Endothelial cell (in vitro differentiated cells): ENCODE results near the gene CDO1. TPM values are rescaled to one million over a fixed set of nuclear protein-coding genes. Genes with fewer than 3 reads are reported as not detected.
"Not testable (repeated sequence)": the region's sequence is repeated elsewhere in the genome, so short reads cannot be mapped to it uniquely, and the experiment has no call there.

ENCODE experiments used
- DNase-seq: peaks from one replicate; pipeline ENCODE4 v3.0.0; 2021; ENCODE audit warnings: low spot score
- H3K27ac Mint-ChIP-seq: one replicate; pipeline ENCODE4 v1.8.0; 2021; ENCODE audit warnings: mixed read lengths, inconsistent platforms; ENCODE audit not compliant: unreplicated experiment
- H3K27me3 Mint-ChIP-seq: one replicate; pipeline ENCODE4 v1.8.0; 2021; ENCODE audit warnings: mild to moderate bottlenecking, moderate library complexity, mixed read lengths, inconsistent platforms; ENCODE audit not compliant: unreplicated experiment
- H3K36me3 Mint-ChIP-seq: one replicate; pipeline ENCODE4 v1.8.0; 2021; ENCODE audit warnings: mild to moderate bottlenecking, low read depth, mixed read lengths, inconsistent platforms; ENCODE audit not compliant: unreplicated experiment
- H3K4me1 Mint-ChIP-seq: one replicate; pipeline ENCODE4 v1.8.0; 2021; ENCODE audit warnings: mild to moderate bottlenecking, mixed read lengths, inconsistent platforms; ENCODE audit not compliant: unreplicated experiment
- H3K4me3 Mint-ChIP-seq: one replicate; pipeline ENCODE4 v1.8.0; 2021; ENCODE audit warnings: mild to moderate bottlenecking, mixed read lengths, inconsistent platforms; ENCODE audit not compliant: unreplicated experiment
- H3K9me3 Mint-ChIP-seq: one replicate; pipeline ENCODE4 v1.8.0; 2021; ENCODE audit warnings: mixed read lengths, inconsistent platforms; ENCODE audit not compliant: unreplicated experiment
- total RNA-seq: library from RNA; stranded (reverse); fragmentation: NEBNext Ultra II Directional; extraction: Animal tissue kit (Norgen Biotek cat#: 25700); gene quantifications from one replicate; pipeline ENCODE4 v1.2.1, GENCODE V29; 2021; ENCODE audit not compliant: unreplicated experiment
- TF ChIP-seq, protein P1 (sequence below): fragments of 200-600 bp; sonication (generic); IDR thresholded peaks from one replicate; pipeline ENCODE4 v1.5.0; 2021; ENCODE audit warnings: antibody characterized with exemption; ENCODE audit not compliant: unreplicated experiment

Gene CDO1
- total RNA-seq, 1 donor from 2014 or later, result 2.9 TPM

GRCh38 chr5:115829913-115830312 is 13.5 kb upstream of the CDO1 start:
- TF ChIP-seq, protein P1, sequence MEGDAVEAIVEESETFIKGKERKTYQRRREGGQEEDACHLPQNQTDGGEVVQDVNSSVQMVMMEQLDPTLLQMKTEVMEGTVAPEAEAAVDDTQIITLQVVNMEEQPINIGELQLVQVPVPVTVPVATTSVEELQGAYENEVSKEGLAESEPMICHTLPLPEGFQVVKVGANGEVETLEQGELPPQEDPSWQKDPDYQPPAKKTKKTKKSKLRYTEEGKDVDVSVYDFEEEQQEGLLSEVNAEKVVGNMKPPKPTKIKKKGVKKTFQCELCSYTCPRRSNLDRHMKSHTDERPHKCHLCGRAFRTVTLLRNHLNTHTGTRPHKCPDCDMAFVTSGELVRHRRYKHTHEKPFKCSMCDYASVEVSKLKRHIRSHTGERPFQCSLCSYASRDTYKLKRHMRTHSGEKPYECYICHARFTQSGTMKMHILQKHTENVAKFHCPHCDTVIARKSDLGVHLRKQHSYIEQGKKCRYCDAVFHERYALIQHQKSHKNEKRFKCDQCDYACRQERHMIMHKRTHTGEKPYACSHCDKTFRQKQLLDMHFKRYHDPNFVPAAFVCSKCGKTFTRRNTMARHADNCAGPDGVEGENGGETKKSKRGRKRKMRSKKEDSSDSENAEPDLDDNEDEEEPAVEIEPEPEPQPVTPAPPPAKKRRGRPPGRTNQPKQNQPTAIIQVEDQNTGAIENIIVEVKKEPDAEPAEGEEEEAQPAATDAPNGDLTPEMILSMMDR, result no peak
- peaks cover 12% of the 10 kb centered on the region for H3K36me3 Mint-ChIP-seq
- no peaks in the 10 kb centered on the region for H3K27me3 Mint-ChIP-seq
- H3K4me3 Mint-ChIP-seq, result no peak overlapping the region
- H3K9me3 Mint-ChIP-seq, result no peaks in the 10 kb centered on the region
- H3K27ac Mint-ChIP-seq, result no peak overlapping the region
- no peaks in the 10 kb centered on the region for H3K4me1 Mint-ChIP-seq
- no peak for DNase-seq

DNA sequence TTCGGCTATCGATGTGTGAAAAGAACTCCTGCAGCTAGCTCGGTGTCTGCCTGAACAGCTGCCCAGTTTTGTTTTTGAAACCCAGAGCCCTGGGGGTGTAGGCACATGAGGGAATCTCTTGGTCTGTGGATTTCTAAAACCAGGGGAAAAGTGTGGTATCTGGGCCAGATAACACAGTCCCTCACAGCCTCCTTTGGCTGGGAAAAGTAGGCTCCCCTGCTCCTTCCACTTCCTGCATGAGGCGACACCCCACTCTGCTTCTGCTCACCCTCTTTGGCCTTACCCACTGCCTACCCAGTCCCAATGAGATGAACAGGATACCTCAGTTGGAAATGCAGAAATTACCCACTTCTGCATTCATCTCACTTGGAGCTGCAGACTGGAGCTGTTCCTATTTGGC is 9.5 kb upstream of the CDO1 start:
- H3K27me3 Mint-ChIP-seq, result no peaks in the 10 kb centered on the region

DNA sequence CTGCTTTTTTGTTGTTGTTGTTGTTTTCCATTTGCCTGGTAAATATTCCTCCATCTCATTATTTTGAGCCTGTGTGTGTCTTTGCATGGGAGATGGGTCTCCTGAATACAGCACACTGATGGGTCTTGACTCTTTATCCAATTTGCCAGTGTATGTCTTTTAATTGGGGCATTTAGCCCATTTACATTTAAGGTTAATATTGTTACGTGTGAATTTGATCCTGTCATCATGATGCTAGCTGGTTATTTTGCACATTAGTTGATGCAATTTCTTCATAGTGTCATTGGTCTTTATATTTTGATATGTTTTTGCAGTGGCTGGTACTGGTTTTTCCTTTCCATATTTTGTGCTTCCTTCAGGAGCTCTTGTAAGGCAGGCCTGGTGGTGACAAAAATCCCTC is 8.5 kb upstream of the CDO1 start:
- not testable (repeated sequence) for H3K27me3 Mint-ChIP-seq, DNase-seq, H3K9me3 Mint-ChIP-seq, H3K4me1 Mint-ChIP-seq, H3K4me3 Mint-ChIP-seq, H3K27ac Mint-ChIP-seq
- peaks cover 12% of the 10 kb centered on the region for H3K36me3 Mint-ChIP-seq

More for the DNA sequence above, 9.5 kb upstream of the CDO1 start:
- DNase-seq, result no peak
- TF ChIP-seq, protein P1, result no peak
- no peak overlapping the region for H3K27ac Mint-ChIP-seq
- H3K9me3 Mint-ChIP-seq, result no peaks in the 10 kb centered on the region
- H3K4me1 Mint-ChIP-seq, result no peaks in the 10 kb centered on the region
- no peak overlapping the region for H3K4me3 Mint-ChIP-seq
- peaks cover 12% of the 10 kb centered on the region for H3K36me3 Mint-ChIP-seq

DNA sequence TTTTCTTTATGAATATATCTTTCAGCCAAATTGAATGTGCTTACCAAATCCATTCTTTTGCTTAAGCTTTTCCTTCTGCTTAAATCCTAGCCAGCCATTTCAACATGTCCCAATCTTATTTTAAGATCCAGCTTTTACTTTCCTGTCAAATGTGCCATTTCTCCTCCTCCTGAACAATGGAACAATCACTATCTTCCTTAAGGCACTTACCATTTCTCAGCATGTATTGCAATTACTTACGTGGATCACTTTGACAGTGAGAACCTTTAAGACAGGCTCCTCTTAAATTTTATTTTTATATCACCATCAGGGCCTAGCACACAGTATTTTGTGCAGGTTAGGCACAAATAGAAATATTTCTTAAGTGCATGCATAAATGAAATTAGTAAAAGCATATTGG is 4.4 kb upstream of the CDO1 start:
- Mint-ChIP-seq H3K27ac (no peak overlapping the region), H3K9me3 (no peaks in the 10 kb centered on the region), H3K4me1 (peaks cover 3% of the 10 kb centered on the region), H3K27me3 (peaks cover 2% of the 10 kb centered on the region), H3K4me3 (no peak overlapping the region), H3K36me3 (no peaks in the 10 kb centered on the region)
- DNase-seq, result no peak
- TF ChIP-seq, protein P1, result no peak

DNA sequence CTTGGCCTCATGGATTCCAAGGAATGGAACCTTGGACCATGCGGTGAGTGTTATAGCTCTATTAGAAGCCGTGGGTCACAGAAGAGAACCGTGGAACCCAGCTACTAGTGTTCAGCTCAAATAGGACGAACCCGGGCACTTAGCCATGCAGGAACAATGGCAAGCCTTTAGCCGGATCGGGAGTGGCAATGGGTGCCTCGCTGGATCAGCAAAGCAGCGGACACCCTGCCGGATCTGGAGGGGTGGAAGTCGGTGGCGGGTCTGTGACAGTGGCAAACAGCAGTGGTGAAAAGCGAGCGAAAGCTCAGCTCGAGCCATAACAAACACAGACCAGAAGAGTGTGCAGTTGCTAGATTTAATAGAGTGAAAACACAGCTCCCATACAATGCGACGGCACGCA is 2.4 kb upstream of the CDO1 start:
- Mint-ChIP-seq H3K27me3 (peaks cover 12% of the 10 kb centered on the region), H3K27ac (no peak overlapping the region), H3K4me1 (peaks cover 9% of the 10 kb centered on the region), H3K9me3 (no peaks in the 10 kb centered on the region), H3K36me3 (peaks cover 4% of the 10 kb centered on the region), H3K4me3 (no peak overlapping the region)
- TF ChIP-seq, protein P1, result no peak
- no peak for DNase-seq

DNA sequence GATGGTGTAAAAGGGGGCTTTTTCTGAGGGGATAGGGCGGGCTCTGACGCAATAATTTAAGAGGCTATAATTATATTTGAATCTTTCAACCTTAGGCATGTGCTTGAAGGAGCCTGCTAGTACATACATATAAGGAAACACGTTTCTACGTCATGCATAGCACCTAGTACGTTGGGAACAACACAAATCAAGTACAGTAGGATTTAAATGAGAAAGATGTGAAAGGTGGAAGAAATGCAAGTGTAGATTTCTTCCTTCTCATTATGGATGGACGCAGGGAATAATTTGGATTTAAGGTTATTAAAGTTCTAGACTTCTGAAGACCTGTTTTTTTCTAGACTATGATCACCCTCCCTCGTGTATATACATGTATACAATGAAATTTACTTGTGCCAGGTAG is 927 bp upstream of the CDO1 start:
- Mint-ChIP-seq H3K4me1 (peaks cover 9% of the 10 kb centered on the region), H3K9me3 (no peaks in the 10 kb centered on the region), H3K27ac (no peak overlapping the region), H3K36me3 (peaks cover 4% of the 10 kb centered on the region), H3K27me3 (peaks cover 15% of the 10 kb centered on the region), H3K4me3 (peak overlapping the region; percentile 63)
- TF ChIP-seq, protein P1, result no peak
- DNase-seq, result no peak
